ENCODE measurements around the gene CARMIL3. TPM values are rescaled to one million over a fixed set of nuclear protein-coding genes. Genes with fewer than 3 reads are reported as not detected.

The CARMIL3 gene
- total and polyA plus RNA-seq, 2 experiments from 2014 or later = 3.7 to 11.8 TPM

DNA sequence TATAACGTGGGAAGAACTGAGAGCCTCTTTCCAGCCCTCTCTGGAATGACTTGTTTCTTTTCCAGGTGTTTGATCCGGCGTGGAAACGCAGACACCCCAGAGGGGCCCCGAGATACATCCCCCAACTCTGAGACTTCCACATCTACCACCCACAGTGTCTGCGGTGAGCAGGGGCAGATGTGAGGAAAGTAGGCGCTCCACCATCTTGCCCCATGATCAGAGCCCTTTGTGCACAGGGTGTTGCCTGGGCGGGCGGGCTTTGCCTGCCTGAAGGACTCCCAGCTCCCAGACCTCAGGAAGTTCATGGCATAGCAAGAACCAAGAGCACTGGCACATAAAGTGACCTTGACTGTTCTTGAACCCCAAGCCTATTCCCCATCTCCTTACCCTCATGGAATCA, 2.8 kb downstream of the CARMIL3 start:
- no peaks in the 10 kb centered on the region for H4K20me1 ChIP-seq (replicated peaks; ENCODE audit: insufficient read depth)
- H3K4me2 ChIP-seq = no peak overlapping the region
- H3K27me3 ChIP-seq (ENCODE audit: insufficient read depth) = no peaks in the 10 kb centered on the region
- Mint-ChIP-seq H3K4me3 (no peak overlapping the region), H3K27me3 (ENCODE audit: insufficient read depth, low read depth, poor library complexity) (peaks cover 21% of the 10 kb centered on the region), H3K36me3 (ENCODE audit: low read depth) (peaks cover 25% of the 10 kb centered on the region), H3K9me3 (no peaks in the 10 kb centered on the region; the same call in 2 of the 3 replicates), H3K4me1 (peaks cover 32% of the 10 kb centered on the region), H3K27ac (no peak overlapping the region)
- ATAC-seq = no peak
- peaks cover 9% of the 10 kb centered on the region; the same call in 1 of the 2 replicates for H3K4me1 ChIP-seq (ENCODE audit: insufficient read depth)
- H3K79me2 ChIP-seq (replicated peaks; ENCODE audit: insufficient read depth) = no peaks in the 10 kb centered on the region
- 0 out of 2 replicates have a peak, but pooled peaks cover 4% of the 10 kb centered on the region for H3F3A ChIP-seq (replicated peaks; ENCODE audit: low read depth)
- no peaks in the 10 kb centered on the region for H3K36me3 ChIP-seq (ENCODE audit: insufficient read depth)
- no peak overlapping the region for H2AFZ ChIP-seq
- H3K4me3 ChIP-seq = no peak overlapping the region
- no peak for TF ChIP-seq ZNF114 (CRISPR knock-in tag; IDR thresholded peaks at IDR 0.05)
- TF ChIP-seq POLR2AphosphoS5 (IDR thresholded peaks at IDR 0.05; ENCODE audit: low read depth) = no peak
- no peak for TF ChIP-seq EZH2 (IDR thresholded peaks at IDR 0.05; ENCODE audit: low read depth, unreplicated experiment)
- TF ChIP-seq JUNB (IDR thresholded peaks at IDR 0.05; ENCODE audit: unreplicated experiment) = no peak
- no peak for TF ChIP-seq NANOG (IDR thresholded peaks at IDR 0.05; ENCODE audit: borderline replicate concordance)
- H3K9me2 ChIP-seq (ENCODE audit: insufficient read depth) = no peaks in the 10 kb centered on the region
- no peak for DNase-seq (ENCODE audit: low spot score)
- H3K27ac ChIP-seq (ENCODE audit: low read depth) = no peak overlapping the region

DNA sequence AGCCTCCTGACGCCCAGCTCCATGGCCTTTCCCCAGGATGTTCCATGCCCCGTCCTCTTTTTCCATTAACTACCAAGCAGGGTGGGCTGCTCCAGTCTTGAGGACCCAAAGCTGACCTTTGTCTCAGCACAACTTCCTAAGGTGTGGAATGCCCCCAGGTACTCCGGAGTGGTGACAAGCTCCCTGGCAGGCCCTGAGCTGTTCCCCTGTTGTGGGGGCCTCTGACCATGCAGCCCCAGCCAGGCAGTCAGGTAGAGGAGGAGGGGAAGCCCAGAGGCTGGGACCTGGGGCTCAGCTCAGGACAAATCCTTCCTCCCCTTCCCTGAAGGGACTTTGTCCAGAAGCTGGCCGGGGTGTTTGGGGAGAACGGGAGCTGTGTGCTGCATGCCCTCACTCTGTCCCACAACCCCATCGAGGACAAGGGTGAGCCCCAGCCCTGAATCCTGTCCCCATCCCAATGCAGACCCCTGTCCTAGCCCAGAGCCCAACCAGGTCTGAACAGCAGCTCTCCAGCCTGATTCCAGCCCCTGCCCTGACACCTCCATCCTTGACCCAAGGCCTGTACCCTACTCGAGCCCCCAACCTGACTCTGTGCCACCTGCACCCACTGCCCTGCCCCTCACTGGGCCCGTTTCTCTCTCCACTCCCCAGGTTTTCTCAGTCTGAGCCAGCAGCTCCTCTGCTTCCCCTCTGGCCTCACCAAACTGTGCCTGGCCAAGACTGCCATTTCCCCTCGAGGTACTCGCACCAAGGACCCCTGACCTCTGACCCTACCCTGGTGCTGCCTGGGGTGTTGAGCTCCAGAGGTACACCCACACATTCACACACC, 4.4 kb downstream of the CARMIL3 start:
- Mint-ChIP-seq H3K4me1 (peaks cover 21% of the 10 kb centered on the region), H3K4me3 (no peak overlapping the region), H3K9me3 (no peaks in the 10 kb centered on the region; the same call in 2 of the 3 replicates), H3K27ac (no peak overlapping the region), H3K27me3 (ENCODE audit: insufficient read depth, low read depth, poor library complexity) (peaks cover 16% of the 10 kb centered on the region), H3K36me3 (ENCODE audit: low read depth) (peaks cover 27% of the 10 kb centered on the region)
- H3K4me2 ChIP-seq = no peak overlapping the region
- no peaks in the 10 kb centered on the region for H3K27me3 ChIP-seq (ENCODE audit: insufficient read depth)
- TF ChIP-seq ZNF114 (CRISPR knock-in tag; IDR thresholded peaks at IDR 0.05) = no peak
- TF ChIP-seq POLR2AphosphoS5 (IDR thresholded peaks at IDR 0.05; ENCODE audit: low read depth) = no peak
- TF ChIP-seq STAT1 (IDR thresholded peaks at IDR 0.05; ENCODE audit: unreplicated experiment) = no peak
- TF ChIP-seq EZH2phosphoT487 (IDR thresholded peaks at IDR 0.05; ENCODE audit: unreplicated experiment) = no peak
- TF ChIP-seq, protein P1, sequence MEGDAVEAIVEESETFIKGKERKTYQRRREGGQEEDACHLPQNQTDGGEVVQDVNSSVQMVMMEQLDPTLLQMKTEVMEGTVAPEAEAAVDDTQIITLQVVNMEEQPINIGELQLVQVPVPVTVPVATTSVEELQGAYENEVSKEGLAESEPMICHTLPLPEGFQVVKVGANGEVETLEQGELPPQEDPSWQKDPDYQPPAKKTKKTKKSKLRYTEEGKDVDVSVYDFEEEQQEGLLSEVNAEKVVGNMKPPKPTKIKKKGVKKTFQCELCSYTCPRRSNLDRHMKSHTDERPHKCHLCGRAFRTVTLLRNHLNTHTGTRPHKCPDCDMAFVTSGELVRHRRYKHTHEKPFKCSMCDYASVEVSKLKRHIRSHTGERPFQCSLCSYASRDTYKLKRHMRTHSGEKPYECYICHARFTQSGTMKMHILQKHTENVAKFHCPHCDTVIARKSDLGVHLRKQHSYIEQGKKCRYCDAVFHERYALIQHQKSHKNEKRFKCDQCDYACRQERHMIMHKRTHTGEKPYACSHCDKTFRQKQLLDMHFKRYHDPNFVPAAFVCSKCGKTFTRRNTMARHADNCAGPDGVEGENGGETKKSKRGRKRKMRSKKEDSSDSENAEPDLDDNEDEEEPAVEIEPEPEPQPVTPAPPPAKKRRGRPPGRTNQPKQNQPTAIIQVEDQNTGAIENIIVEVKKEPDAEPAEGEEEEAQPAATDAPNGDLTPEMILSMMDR (conservative IDR thresholded peaks at IDR 0.05; ENCODE audit: low read depth in 2 of 2) = no peak
- TF ChIP-seq, protein P2, sequence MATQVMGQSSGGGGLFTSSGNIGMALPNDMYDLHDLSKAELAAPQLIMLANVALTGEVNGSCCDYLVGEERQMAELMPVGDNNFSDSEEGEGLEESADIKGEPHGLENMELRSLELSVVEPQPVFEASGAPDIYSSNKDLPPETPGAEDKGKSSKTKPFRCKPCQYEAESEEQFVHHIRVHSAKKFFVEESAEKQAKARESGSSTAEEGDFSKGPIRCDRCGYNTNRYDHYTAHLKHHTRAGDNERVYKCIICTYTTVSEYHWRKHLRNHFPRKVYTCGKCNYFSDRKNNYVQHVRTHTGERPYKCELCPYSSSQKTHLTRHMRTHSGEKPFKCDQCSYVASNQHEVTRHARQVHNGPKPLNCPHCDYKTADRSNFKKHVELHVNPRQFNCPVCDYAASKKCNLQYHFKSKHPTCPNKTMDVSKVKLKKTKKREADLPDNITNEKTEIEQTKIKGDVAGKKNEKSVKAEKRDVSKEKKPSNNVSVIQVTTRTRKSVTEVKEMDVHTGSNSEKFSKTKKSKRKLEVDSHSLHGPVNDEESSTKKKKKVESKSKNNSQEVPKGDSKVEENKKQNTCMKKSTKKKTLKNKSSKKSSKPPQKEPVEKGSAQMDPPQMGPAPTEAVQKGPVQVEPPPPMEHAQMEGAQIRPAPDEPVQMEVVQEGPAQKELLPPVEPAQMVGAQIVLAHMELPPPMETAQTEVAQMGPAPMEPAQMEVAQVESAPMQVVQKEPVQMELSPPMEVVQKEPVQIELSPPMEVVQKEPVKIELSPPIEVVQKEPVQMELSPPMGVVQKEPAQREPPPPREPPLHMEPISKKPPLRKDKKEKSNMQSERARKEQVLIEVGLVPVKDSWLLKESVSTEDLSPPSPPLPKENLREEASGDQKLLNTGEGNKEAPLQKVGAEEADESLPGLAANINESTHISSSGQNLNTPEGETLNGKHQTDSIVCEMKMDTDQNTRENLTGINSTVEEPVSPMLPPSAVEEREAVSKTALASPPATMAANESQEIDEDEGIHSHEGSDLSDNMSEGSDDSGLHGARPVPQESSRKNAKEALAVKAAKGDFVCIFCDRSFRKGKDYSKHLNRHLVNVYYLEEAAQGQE (IDR thresholded peaks at IDR 0.05; ENCODE audit: unreplicated experiment) = no peak
- H4K20me1 ChIP-seq (replicated peaks; ENCODE audit: insufficient read depth) = no peaks in the 10 kb centered on the region
- H3K4me3 ChIP-seq = no peak overlapping the region
- no peaks in the 10 kb centered on the region for H3K79me2 ChIP-seq (replicated peaks; ENCODE audit: insufficient read depth)
- ATAC-seq (no peak), DNase-seq (ENCODE audit: low spot score) (no peak)
- no peaks in the 10 kb centered on the region for H3K4me1 ChIP-seq (ENCODE audit: insufficient read depth)
- H3K9me2 ChIP-seq (ENCODE audit: insufficient read depth) = no peaks in the 10 kb centered on the region
- H3K27ac ChIP-seq (ENCODE audit: low read depth) = no peak overlapping the region
- no peak overlapping the region for H2AFZ ChIP-seq
- H3K36me3 ChIP-seq (ENCODE audit: insufficient read depth) = no peaks in the 10 kb centered on the region
- no peaks in the 10 kb centered on the region for H3F3A ChIP-seq (replicated peaks; ENCODE audit: low read depth)
